HG02938 (cell line): ENCODE results near the gene RAD9A.

Experiments used
- ATAC-seq: cut with Tn5 transposase; IDR thresholded peaks from one replicate; pipeline ENCODE4 v1.9.1; 2021; ENCODE audit warnings: mild to moderate bottlenecking, moderate library complexity; ENCODE audit not compliant: unreplicated experiment

The RAD9A gene

GRCh38 chr11:67391304-67392182 is at the start of gene RAD9A:
RAD9A (plus strand) TSS chr11:67391986; CDS start chr11:67392045, 59 bp downstream.
- ATAC-seq: peak; percentile 44

DNA sequence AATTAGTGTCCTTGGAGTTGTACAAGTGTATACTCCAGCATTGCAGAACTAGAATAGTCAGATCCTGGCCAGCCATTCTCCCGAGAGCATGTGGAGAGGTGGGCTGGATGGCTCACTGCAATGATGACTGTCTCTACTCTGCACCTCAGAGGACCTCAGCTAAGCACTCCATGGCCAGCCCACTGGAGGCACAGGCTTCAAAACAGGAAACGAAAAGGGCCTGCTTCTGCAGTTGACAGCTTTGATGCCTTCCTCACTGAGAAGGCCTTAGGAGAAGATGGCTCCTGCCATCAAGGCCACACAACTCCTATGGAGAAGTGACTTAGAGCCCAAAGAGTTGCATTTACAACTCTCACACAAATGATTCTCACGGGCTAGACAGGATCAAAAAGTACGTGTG is 47.5 kb upstream of the RAD9A start:
- no peak for ATAC-seq

GRCh38 chr11:67345247-67345919 is 46.4 kb upstream of the RAD9A start:
- no peak for ATAC-seq

DNA sequence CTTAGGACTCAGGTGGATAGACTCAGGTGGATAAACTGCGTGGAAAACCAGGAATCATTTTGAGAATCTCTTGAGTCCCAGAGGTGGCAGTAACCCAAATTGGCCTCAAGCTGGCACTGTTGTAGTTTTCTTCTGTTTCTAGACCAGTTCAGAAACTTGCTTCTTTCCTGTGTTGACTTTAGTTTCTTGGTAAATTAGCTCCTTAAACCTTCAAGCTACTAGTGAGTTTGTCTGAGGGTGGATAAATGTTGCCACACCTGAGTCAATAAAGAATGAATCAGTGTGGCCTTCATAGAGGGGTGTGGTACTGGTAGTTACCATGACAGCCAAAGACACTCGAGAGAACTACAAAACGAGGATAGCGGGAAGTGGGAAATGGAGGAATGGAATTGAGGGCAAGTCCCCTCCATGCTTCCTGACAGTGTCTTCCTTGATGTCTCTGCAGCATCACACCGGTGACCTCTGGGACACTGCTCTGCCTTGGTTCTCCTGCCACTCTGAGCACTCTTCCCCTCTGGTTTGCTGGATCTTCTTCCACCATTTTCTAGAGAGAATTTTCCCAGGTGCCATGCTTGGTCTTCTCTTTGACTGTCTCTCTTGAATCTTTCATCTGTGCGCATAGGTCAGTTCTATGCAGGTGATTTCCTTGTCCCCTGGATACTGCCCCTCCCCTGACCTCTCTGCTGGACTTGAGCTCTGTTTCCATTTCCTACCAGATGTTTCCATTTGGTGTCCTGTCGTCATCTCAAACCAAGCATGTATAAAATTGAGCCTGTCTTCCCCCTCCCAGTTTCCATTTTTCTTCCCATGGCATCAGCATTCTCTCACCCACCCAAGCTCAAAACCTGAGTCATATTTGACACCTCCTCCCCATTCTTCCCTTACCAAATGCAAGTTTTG is 45.6 kb upstream of the RAD9A start:
- ATAC-seq: no peak

GRCh38 chr11:67347964-67348749 is 43.6 kb upstream of the RAD9A start:
- no peak for ATAC-seq

DNA sequence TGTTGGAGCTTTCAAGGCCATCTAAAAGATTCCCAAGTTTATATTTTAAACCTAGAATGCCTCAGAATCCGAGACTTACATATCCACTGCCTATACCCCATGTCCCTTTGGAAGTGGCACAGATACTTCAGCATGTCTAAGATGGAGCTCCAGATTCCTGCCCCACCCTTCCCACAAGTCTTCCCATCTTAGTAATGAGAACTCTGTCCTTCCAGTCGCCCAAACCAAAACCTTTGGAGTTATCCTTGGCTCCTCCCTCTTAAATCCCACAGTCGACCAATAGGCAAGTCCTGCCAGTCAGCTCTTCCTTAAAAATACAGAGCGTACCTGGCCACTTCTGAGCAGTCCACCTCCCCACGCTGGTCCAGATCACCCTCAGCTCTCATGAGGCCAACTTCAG is 42.8 kb upstream of the RAD9A start:
- no peak for ATAC-seq

- no peak for ATAC-seq
Observed at GRCh38 chr11:67349457-67349856, 42.3 kb upstream of the RAD9A start.

GRCh38 chr11:67349928-67350465 is 41.8 kb upstream of the RAD9A start:
- no peak for ATAC-seq

DNA sequence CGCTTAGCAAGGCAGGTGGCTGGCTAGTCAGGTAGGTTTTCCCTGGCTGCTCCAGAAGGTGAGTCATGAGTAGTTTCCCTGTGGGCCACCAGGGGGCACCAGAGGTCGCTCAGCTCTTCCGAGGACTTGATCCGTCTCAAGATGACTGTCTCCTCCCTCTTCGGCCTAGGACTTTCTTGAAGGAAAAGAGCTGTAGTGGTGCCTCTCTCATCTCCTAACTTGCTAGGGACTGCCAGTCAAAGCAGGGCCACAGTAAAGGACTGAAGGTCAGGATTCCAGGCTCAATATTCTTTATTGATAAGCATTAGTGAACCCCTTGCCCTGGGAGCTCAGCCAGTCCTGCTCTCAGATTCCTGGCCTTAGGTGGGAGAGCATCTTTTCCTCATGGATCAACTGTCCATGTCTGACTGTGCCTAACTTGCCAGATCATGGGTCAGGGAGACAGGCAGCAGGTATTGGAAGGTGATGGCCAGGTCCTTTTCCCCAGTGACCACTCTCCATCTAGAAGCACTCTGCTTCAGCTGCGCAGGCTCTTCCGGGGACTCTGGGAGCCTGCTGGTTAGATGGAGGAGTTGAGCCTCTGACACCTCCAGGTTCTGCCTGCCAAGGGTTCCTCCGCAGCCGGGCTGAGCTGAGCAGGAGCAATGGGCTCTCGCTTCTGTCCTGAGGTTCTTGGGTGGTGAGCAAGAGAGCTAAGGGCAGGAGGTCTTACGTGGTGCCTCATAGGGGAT is 40.3 kb upstream of the RAD9A start:
- no peak for ATAC-seq

- ATAC-seq: peak; percentile 2
Observed at GRCh38 chr11:67352546-67353316, 39.1 kb upstream of the RAD9A start.

- peak; percentile 67 for ATAC-seq
Observed at GRCh38 chr11:67353317-67354074, 38.3 kb upstream of the RAD9A start, which contains the start of gene POLD4. POLD4 (minus strand) TSS chr11:67353546; CDS start chr11:67353399, 147 bp downstream.

- ATAC-seq: no peak
Observed at GRCh38 chr11:67354075-67355022, 37.4 kb upstream of the RAD9A start.

GRCh38 chr11:67355023-67355793 is 36.6 kb upstream of the RAD9A start:
- ATAC-seq: no peak

DNA sequence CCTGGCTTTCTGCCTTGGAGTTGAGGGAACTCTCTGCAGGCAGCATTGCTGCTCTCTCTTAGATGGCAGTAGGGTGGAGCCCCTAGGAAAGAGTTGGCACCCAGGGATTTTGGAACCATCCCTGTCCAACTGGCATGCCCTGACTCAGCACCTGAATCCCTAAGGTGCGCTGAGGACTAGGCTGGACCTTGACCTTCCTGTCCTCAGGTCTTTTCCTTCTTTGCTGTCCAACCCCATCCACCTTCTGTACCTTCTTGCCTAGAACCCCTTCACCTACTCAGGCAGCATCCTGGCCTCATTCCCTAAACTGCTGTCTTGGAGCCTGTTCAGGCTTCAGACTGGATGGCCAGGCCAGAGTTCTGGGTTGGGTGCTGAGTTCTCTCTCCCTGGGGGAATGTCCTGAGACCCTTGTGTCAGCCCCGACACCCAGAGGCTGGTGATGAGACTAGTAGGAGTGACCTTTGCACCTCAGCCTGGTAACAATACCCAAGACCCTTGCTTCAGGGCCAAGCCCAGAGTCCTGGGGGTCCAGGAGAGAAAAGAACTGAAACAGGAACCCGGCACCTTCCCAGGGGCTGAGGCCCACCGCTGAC is 35.9 kb upstream of the RAD9A start:
- no peak for ATAC-seq

DNA sequence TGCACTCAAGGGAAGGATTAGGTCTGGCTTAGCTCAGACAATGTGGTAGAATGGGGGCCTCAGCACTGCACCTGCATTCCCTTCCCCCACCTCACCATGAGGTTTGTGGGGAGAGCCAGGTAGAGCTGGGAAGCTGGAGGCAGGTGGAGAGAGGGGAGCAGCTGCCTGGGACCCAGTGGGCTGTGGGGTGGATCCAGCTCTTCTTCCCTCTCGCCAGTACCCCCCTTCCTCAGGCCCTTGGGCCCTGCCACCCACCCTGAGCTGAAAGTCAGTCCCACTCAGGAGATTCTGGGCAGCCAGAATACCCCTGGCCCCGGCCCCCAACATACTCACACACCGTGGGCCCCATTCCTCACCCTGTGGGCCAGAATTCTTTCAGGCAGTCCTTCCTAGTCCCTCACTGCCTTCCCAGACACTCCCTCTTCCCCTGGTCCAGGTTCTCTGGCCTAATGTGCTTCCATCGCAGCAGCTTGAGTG is 35.4 kb upstream of the RAD9A start:
- ATAC-seq: no peak
